HG02938 (cell line): ENCODE measurements around the gene CDKN2D.

Experiments used
- ATAC-seq: cut with Tn5 transposase; IDR thresholded peaks from one replicate; pipeline ENCODE4 v1.9.1; 2021; ENCODE audit warnings: mild to moderate bottlenecking, moderate library complexity; ENCODE audit not compliant: unreplicated experiment

CDKN2D gene

GRCh38 chr19:10568826-10569651 lies at the start of gene CDKN2D:
CDKN2D (minus strand) TSS chr19:10568979; CDS start chr19:10568653, 326 bp downstream.
- peak; percentile 61 for ATAC-seq

- no peak for ATAC-seq
Observed at GRCh38 chr19:10617409-10618121, 48.8 kb upstream of the CDKN2D start.

GRCh38 chr19:10615429-10616023 lies 46.7 kb upstream of the CDKN2D start:
- ATAC-seq, result no peak

- ATAC-seq, result no peak
Observed at GRCh38 chr19:10612499-10613119, 43.8 kb upstream of the CDKN2D start.

- no peak for ATAC-seq
Observed at GRCh38 chr19:10611907-10612306, 43.1 kb upstream of the CDKN2D start.

DNA sequence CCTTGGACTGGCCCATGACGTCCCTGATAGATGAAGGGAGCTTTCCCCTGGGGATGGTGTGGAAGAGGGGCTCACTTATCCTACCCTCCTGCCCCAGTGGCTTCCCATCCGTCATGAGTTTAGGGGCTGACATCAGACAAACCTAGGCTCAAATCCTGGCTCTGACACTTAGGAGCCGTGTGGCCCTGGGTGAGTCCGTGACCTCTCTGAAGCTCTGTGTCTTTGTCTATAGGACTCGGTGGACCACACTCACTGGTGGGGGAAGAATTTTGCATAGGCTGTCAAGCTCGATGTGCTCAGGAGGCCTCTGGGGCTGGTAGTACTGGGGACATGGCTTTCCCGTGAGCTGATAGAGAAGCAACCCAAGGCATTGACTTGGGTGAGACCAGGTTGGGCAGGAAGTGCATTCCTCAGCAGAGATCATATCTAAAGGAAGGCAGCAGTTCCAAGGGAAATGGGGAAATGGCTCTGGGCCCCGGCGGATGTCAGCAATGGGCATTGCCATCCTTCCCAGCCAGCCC lies 35.7 kb upstream of the CDKN2D start:
- ATAC-seq, result no peak

GRCh38 chr19:10603873-10604459 lies 35.2 kb upstream of the CDKN2D start:
- ATAC-seq, result peak; percentile 5

DNA sequence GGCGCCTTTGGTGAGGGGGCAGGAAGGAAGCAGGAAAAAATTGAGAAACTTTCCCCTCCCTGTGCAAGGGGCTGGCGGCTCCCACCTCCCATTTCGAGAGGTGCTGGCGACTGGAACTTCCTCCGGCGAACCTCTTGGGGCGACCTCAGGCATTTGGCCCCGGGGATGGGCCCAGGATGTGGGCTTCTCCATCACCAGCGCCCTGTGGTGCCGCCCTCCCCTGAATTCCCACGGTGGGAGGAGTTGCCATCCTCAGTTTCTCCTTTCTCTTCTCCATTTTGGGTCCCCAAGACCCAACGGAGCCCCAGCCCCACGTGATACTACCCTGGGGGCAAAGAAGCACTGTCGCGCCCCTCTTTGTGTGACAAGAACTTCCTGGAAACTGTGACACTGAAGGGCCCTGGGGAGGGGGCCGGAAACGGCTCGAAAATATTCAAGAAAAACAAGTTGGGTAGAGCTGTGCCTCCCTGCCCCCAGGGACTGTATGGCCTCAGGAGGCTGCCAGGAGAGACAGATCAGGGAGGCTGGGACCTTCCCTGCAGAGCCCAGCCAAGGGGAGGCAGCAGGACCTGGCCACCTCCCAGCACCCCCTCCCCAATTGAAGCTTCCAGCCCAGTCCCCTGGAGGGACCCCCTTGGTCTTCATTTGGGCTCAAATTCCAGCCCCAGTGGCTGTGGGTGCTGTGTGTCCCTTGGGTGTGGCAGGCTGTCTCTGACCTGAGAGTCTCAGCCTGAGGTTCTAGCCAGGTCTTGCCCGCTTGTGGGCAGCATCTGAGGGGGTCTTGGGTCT lies 34.5 kb upstream of the CDKN2D start:
- peak; percentile 46 for ATAC-seq

DNA sequence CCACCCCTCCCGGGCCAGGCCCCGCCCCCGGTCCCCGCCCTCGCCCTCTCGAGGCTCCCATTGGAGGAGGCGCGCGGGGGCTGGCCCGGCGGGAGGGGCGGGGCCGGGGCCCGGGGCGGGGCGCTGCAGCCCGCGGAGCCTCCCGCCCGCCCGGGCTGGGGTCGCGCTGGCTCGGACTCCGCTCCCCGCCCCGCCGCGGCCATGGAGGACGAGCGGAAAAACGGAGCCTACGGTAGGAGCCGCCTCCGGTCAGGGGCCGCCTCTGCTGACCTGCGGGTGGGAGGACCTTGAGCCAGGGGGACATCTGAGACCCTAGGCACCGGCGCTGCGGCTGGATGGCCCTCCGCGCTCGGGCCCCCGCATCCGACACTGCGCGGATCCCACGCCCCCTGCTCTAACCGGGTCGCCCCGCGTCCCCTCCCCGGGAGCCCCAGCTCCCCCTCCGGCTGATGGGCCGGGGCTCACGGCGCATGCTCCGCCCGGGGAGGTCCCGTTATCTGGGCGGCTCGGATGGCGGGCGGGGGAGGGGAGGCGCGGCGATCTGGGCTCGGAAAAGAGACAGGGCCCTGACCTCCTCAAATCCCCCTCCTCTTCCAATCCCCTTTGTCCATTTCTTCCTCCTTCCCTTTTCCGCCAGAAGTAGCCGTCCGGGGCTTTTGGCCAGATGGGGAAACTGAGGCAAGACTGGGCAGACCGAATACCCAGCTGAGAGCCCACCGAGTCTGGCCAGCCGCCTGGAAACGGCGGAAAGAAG lies 33.7 kb upstream of the CDKN2D start:
- ATAC-seq, result no peak

DNA sequence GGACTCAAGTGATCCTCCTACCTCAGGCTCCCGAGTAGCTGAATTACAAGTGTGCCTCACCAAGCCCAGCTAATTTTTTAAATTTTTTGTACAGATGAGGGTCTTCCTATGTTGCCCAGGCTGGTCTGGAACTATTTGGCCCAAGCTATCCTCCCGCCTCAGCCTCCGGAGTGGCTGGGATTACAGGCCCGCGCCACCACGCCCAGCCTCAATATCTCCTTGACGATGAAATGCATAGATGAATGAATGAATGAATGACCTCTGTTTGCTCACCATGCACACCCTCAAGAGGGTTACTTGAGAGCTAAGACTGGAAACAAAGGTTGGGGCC lies 33.2 kb upstream of the CDKN2D start:
- ATAC-seq, result no peak

DNA sequence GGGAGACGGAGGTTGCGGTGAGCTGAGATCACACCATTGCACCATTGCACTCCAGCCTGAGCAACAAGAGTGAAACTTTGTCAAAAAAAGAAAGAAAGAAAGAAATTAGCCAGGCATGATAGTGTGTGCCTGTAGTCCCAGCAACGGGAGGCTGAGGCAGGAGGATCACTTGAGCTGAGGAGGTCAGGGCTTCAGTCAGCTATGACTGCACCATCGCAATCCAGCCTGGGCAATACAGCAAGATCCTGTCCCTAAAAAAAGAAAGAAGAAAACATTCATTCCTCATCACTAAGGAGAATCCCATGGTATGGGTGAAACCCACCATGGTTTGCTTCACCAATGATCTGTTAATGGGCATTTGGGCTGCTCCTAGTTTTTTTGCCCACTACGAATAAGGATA lies 31.4 kb upstream of the CDKN2D start:
- ATAC-seq, result no peak

DNA sequence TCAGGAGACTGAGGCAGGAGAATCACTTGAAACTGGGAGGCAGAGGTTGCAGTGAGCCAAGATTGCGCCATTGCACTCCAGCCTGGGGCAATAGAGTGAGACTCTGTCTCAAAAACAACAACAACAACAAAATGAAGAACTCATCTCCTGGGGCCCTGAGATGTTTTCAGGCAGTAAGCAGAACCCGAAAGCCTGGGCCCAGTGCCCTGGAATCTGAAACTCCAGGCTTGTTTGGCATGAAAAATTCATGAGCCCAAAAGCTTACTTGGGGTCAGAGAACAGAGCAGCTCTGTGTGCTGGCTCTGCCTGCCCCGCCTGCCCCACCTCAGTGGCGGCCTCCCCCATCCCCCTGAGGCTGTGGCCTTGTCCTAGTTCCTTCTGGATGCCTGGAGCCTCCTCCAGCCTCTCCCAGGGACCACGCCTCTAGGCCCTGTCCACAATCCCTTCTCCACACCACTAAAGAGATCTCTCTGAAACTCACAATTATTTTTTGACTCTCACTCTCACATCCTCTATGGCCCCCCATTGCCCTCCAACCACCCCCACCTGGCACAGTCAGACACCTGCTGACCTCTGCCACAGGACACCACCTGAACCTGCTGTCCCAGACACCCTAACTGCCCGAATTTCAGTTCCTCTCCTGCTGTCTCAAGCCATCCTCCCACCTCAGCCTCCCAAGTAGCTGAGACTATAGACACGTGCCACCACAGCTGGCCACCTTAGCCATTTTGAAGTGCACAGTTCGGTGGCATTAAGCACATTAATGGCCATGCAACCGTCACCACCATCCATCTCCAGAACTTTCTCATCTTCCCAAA lies 25.2 kb upstream of the CDKN2D start:
- no peak for ATAC-seq

DNA sequence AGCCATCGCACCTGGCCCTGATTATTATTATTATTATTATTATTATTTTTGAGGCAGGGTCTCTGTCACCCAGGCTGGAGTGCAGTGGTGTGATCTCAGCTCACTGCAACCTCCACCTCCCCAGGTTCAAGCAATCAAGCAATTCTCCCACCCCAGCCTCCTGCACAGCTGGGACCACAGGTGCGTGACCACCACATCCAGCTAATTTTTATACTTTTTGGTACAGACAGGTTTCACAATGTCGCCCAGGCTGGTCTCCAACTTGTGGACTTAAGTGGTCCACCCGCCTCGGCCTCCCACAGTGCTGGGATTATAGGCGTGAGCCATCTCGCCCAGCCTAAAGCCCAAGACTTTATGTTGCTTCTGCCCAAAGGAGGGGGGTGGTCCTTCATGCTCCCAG lies 24.4 kb upstream of the CDKN2D start:
- ATAC-seq, result no peak

GRCh38 chr19:10587839-10588150 lies 19.0 kb upstream of the CDKN2D start:
- no peak for ATAC-seq

GRCh38 chr19:10587022-10587838 lies 18.5 kb upstream of the CDKN2D start, which contains the start of gene AP1M2:
AP1M2 (minus strand) TSS chr19:10587312; CDS start chr19:10587231, 81 bp downstream.
- ATAC-seq, result no peak

GRCh38 chr19:10586396-10586795 lies 17.6 kb upstream of the CDKN2D start:
- no peak for ATAC-seq

DNA sequence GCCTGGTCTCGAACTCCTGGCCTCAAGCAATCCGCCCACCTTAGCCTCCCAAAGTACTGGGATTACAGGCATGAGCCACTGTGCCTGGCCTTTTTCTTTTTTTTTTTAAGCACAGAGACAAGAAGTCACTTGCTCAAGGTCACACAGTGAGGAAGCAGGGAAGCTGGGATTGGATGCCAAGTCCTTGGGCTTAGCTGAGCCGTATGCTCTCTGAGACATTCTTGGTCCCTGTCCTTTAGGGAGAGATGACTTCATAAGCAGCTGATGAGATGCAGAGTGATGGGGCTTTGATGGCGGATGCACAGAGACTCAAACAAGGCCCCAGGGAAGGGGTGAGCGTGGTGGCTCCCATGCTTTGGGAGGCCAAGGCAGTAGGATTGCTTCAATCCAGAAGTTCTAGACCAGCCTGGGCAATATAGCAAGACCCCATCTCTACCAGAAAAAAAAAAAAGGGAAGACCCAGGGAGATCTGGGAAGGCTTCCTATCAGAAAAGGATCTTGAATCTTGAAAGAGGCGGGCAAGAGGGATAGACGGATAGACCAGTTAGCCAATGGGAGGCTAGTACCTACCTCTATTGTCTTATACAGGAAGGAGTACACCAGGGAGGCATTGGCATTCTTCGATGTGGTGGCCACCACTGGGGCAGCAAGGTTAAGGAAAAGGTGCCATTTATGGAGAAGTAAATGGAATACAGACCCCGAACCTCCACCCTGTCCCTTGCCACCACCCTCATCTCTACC lies 14.4 kb upstream of the CDKN2D start:
- no peak for ATAC-seq
